Fibroblast of skin of right quadriceps (primary cell): Measurements from ENCODE around the gene HES7.
A peak's percentile ranks its signal among the peaks of the same experiment; 100 is the strongest.

ENCODE experiments used
- DNase-seq: peaks from one replicate; pipeline ENCODE4 v3.0.0-alpha.2; 2013

The HES7 gene

DNA sequence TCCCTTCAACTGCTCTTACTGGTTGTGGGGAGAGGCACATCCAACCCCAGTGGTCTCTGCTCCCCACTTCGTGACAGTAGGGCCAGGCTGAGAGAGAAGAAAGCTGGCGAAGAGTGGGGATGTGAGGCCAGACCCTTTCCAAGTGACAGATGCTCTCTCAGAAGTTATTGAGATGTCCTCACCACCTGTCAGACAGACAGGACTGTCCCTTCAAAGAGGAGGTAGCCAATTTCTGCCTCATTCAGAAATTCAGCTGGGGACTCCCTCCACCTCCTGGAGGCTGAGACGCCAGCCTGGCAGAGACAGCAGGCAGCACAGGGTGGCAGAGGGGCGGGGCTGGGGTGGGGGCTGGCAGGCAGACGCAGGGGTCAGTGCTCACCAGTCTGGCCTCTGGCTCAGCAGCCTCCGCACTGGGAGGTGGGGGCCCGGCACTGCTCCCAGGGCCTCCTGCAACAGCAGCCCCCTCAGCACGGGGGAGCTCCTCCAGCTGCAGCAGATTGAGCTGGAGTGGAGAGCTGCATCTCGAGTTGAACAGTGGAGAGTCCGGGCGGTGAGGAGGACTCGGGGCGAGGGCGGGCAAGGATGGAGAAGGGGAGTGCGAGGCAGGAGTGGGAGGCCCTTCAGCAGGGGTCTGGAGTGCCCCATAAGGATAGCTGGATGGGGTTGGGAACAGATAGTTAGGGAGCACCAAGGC, 19.1 kb upstream of the HES7 start:
- no peak for DNase-seq

DNA sequence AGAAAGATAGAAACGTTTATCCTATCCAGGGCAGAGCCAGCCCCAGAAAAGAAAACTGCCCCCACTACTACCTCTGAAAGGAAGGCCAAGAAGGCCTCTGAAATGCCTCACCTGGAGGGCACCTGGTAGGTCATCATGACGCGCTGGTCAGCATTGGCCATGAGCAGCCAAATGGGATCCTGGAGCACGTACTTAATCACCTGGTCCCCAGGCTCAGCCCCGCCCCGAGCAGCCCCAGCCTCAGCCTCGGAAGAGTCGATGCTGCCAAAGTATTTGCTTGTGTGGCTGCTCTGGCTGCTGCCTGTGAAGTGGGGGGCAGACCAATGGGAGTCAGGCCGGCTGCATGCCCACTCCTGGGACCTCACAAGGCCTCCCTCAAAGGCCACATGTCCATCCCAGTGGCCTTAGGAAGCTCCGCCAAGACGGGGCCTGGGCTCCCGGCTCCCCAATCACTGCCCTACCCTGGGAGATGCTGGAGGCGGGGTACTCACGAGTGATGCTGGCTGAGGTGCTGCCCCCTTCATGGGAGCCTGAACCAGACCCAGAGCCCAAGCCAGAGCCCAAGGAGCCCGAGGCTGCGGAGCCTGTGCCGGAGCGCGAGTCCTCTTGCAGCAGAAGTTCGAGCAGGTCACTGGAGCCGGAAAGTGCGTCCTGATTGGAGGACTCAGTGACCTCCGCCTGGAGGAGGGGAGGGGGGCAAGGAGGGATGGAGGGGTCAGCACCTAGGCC, 18.4 kb upstream of the HES7 start:
- DNase-seq, result no peak

GRCh38 chr17:8141741-8142140, 17.8 kb upstream of the HES7 start:
- no peak for DNase-seq

- DNase-seq, result no peak
Observed at GRCh38 chr17:8141045-8141444, 17.1 kb upstream of the HES7 start.

DNA sequence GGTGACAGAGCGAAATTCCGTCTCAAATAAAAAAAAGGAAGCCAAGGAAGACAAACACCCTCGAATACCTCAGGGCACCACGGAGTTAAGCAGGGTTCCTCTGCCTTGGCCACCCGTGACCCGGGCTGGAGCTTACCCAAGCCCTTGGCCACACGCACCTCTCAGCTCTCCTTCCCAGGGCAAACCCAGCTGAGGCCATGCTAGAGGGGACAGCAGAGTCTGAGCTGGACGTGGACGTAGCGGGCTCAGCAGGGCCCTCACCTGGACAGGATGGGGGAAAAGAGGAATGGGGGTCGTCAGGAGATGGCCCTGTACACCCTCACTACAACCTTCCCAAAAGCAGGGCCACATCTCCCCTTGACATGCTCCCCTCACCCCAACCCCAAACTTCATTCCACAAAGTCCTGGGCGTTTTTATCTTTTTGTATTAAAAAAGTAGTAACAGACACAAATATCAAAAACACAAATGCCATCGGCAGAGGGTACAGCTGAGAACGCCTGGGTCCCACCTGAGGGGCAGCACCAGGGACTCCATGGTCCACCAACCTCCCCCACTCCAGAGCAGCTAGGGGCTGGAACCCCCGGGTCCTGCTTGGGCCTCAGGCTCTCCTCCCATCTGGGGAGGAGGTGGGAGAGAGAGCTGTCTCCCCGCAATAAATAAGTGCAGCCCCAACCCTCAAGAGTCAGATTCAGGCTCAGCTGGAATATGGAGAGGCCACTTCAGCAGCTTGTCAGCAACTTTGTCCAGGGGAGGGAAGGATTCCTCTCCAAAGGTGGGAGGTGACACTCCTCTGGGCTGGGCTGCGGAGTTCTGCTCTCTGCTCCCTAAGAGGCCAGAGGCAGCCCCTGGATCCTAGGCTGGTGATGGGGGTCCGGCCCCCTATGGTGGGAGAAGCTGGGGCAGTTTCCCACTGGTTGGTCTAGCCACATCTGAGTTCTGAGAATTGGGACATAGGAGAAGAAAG, 16.4 kb upstream of the HES7 start:
- no peak for DNase-seq

- peak; percentile 99 for DNase-seq
Observed at GRCh38 chr17:8138672-8139371, 14.9 kb upstream of the HES7 start.

DNA sequence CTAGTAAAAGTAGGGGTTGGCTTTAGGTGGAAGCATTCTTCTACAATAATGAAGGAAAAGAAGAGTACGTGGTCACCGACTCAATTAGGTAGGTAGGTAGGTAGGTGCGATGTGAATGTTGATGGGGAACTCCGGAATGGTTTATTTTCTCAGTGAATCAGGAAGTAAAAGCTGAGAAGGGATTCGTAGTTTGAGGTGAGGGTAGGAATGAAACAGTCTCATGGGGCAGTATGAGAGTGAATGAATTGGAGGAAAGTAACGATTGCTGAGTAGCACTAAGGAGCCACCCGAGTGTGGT, 14.4 kb upstream of the HES7 start:
- DNase-seq, result no peak

DNA sequence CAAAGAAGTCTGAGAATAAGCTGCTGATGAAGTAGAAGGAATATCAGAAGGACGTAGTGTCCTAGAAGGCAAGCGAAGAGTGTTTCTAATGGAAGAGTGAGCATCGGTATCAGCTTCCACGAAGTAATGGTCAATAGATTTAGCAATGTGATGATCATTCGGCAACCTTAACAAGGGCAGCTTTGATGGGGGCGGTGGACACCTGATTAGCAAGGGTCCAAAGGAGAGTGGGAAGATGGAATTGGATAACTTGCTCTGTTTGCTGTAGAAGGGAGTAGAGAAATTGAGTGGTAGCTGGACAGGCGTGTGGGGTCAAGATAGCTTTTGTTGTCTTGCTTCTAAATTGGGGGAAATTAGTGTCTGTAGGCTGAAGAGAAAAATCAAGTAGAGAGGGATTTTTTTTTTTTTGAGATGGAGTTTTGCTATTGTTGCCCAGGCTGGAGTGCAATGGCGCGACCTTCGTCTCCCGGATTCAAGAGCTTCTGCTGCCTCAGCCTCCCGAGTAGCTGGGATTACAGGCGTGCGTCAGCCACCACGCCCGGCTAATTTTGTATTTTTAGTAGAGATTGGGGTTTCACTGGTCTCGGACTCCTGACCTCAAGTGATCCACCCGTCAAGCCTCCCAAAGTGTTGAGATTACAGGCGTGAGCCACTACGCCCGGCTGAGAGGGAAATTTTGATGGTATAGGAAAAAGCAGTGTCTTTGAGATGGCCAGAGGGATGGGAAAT, 13.9 kb upstream of the HES7 start:
- DNase-seq, result no peak

DNA sequence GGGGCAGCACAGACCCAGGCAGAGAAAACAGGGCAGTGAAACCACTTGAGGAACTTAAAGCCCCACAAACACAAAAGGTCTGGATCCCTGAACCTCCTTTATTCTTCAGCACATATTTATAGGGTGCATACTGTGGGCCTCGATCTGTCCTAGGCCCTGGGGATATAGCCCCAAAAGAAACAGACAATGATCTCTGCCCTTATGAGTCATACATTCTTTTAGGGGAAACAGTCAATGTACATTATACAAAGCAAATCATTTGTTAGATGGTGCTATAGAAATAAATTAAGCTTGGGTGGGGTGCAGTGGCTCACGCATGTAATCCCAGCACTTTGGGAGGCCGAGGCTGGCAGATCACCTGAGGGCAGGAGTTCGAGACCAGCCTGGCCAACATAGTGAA, 10.0 kb upstream of the HES7 start:
- no peak for DNase-seq

- no peak for DNase-seq
Observed at GRCh38 chr17:8133399-8133798, 9.5 kb upstream of the HES7 start.

DNA sequence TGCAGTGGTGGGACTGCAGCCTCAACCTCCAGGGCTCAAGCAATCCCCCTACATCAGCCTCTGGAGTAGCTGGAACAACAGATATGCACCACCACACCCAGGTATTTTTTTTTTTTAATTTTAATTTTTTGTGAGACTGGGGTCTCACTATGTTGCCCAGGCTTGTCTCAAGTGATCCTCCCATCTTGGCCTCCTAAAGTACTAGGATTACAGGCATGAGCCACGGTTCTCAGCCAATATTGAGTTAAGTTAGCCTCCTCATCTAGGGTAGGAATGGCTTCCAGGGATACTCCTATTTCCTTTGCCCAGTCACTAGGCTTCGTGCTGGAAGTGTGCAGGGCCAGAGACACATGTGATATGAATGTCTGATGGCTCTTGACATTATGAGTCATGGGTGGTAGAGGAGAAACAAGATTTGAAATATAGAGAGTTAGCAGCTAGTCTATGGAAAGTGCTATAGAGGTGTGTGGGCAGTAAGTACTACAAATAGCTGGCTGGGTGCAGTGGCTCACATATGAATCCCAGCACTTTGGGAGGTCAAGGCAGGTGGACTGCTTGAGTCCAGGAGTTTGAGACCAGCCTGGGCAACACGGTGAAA, 8.0 kb upstream of the HES7 start:
- no peak for DNase-seq

DNA sequence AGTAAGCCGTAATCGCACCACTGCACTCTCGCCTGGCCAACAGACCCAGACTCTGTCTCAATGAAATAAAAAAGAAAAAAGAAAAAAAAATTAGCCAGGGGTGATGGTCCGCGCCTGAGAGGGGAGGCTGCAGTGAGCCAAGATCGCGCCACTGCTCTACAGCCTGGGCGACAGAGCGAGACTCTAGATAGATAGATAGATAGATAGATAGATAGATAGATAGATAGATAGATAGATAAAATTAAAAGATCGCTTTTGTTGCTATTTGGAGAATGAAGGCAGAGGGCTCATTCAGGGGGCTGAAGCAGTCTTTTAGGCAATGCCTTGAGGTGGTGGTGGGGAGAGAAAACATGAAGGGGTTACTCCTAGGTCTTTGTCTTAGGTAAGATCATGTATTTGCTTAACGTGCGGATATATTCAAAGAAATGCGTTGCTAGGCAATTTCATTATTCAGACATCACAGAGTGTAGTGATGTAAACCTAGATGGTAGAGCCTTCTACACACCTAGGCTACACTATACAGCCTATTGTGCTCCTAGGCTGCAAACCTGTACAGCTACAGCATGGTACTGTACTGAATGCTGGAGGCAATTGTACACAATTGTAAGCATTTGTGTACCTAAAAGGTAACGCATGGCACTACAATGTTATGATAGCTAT, 4.3 kb upstream of the HES7 start:
- no peak for DNase-seq

GRCh38 chr17:8126491-8127066, 2.7 kb upstream of the HES7 start:
- no peak for DNase-seq

DNA sequence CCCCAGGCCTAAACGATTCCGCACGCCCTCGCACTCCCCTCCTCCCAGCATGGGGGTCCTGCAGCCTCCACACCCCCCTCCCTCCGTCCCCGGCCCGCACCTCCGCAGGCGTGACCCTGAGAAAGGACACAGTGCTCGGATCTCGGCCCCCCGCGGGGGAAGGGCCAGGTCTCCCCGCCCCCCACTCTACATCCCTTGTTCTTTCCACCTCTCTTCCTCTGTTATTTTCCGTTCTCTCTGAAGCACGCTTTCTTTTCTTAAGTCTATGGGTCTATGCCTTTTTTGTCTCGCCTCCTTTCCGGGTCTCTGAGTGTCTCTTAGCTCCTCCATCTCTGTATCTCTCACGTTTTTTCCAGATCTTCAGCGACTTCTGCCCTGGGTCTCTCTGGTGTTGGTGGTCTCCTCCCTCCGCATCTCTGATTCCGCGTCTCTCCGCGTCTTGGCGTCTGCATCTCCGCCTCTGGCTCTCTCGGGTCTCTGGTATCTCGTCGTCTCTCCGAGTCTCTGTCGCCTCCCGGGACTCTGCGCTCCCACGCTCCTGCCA, 2.1 kb upstream of the HES7 start:
- DNase-seq, result no peak

DNA sequence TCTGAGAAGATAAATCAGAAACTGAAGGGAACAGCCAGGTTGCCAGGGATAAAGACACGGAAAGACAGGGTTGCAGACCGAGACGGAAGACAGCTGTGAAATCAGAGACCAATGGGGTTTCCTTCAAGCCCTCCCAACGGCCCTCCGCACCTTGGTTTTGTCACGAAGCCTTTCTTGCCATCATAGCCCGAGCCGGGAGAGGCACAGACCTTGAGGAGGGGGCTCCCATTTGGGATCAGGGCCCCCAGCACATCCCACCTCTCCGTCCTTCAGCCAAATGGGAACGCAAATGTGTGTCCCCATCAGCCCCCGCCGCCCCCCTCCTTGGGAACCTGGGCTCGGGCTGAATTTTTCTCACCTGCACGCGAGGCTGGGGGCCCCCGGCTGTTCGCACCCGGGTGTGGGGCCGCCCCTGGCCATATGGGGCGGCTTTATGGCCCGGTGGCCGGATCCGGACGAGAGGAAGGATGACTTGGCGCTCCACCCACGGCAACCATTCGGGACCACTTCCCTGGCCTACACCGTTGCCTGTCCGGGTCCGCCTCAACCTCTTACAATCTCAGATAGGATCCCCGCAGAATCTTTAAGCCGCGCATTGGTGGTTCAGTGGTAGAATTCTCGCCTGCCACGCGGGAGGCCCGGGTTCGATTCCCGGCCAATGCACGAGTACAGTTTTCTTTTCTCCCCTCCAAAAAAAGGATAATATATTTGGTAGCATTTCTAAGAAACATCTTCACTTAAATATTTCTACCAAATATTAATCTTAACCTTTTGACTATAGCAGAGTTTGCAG, 1.4 kb upstream of the HES7 start:
- DNase-seq, result peak; percentile 74

DNA sequence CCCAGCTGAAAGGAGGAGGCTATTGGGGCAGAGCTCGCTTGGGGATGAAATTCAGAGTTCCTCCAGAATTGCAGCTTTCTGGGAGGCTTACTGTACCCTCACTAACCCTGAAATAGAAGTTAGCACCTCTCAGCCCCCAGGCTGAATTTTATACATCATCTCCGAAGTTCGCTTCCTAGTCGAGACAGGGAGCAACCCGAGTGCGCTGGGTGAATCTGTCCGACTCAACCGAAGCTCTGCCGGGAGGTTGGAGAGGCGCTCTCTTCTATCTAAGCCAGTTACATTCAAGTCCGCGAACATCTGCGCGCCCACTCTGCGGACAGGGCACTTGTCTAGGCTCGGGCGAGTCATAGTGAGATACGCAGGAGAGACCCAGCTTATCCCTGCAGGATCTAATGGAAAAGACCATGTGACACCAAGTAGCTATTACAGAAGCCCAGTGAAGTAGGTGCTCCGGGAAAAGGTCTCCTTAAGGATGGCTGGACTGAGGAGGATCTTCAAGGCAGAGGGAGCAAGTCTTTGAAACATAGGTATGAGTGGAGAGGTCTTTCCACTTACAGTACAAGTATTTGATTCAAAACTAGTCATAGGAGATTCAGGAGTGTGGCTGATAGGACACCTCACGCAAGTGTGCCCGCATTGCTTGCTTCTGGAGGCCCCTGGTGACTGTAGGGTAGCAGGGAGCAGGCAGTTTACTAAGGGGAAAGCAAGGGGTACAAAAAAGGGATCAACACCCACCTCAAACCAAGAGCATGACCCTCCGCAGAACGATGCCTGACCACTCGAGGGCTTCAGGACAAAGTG, 646 bp upstream of the HES7 start:
- no peak for DNase-seq

- DNase-seq, result no peak
Observed at GRCh38 chr17:8122924-8123694, 797 bp downstream of the HES7 start.

DNA sequence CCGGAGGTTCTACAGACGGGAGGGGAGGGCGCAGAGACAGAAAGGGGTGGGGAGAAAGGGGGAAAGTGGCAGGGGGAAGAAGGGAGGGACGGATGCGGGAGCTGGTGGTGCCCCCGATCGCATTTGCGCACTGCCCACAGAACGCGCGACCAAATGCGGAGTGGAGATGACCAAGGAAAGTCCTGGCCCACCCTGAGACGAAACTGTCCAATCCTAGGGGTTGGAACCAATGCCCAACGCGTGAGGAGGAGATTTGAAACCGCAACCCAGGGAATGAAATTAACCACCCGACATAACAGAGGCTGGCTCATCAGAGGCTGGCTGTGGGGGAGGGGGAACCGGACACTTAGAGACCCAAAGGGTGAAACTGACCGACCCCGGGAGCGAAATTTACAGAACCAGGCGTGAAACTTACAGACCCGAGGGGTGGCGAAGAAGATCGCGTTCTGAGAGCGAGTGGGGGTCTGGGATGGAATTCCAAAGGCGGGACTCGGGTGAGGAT, 1.4 kb downstream of the HES7 start:
- no peak for DNase-seq
